ENCODE data around the gene LRP1B.
"Not testable (repeated sequence)": the region's sequence is repeated elsewhere in the genome, so short reads cannot be mapped to it uniquely, and the experiment has no call there.

The LRP1B gene

GRCh38 chr2:141027221-141027620 lies 1103.6 kb downstream of the LRP1B start:
- no peak overlapping the region for H3K4me3 ChIP-seq (ENCODE audit: low read length)
- TF ChIP-seq ZNF274 (IDR thresholded peaks at IDR 0.05; ENCODE audit: low read depth, low read length): no peak

- no peak overlapping the region for H3K4me3 ChIP-seq (ENCODE audit: low read length)
- no peak for TF ChIP-seq ZNF274 (IDR thresholded peaks at IDR 0.05; ENCODE audit: low read depth, low read length)
Observed at GRCh38 chr2:141021611-141022010, 1109.2 kb downstream of the LRP1B start.

GRCh38 chr2:141021109-141021508 lies 1109.7 kb downstream of the LRP1B start:
- no peak overlapping the region for H3K4me3 ChIP-seq (ENCODE audit: low read length)
- TF ChIP-seq ZNF274 (IDR thresholded peaks at IDR 0.05; ENCODE audit: low read depth, low read length): no peak

- TF ChIP-seq ZNF274 (IDR thresholded peaks at IDR 0.05; ENCODE audit: low read depth, low read length): no peak
Observed at GRCh38 chr2:141020346-141020745, 1110.5 kb downstream of the LRP1B start.

GRCh38 chr2:141015341-141016047 lies 1115.3 kb downstream of the LRP1B start:
- no peak for TF ChIP-seq ZNF274 (IDR thresholded peaks at IDR 0.05; ENCODE audit: low read depth, low read length)
- no peak overlapping the region for H3K4me3 ChIP-seq (ENCODE audit: low read length)

More at GRCh38 chr2:141020346-141020745, 1110.5 kb downstream of the LRP1B start:
- H3K4me3 ChIP-seq (ENCODE audit: low read length): no peak overlapping the region

- no peak for TF ChIP-seq ZNF274 (IDR thresholded peaks at IDR 0.05; ENCODE audit: low read depth, low read length)
- H3K4me3 ChIP-seq (ENCODE audit: low read length): no peak overlapping the region
Observed at GRCh38 chr2:141003967-141004657, 1126.7 kb downstream of the LRP1B start.

GRCh38 chr2:141001750-141002149 lies 1129.1 kb downstream of the LRP1B start:
- TF ChIP-seq ZNF274 (IDR thresholded peaks at IDR 0.05; ENCODE audit: low read depth, low read length): no peak
- no peak overlapping the region for H3K4me3 ChIP-seq (ENCODE audit: low read length)

GRCh38 chr2:140998577-140998976 lies 1132.2 kb downstream of the LRP1B start:
- no peak for TF ChIP-seq ZNF274 (IDR thresholded peaks at IDR 0.05; ENCODE audit: low read depth, low read length)
- no peak overlapping the region for H3K4me3 ChIP-seq (ENCODE audit: low read length)

GRCh38 chr2:140998017-140998416 lies 1132.8 kb downstream of the LRP1B start:
- no peak for TF ChIP-seq ZNF274 (IDR thresholded peaks at IDR 0.05; ENCODE audit: low read depth, low read length)

GRCh38 chr2:140994856-140995255 lies 1136.0 kb downstream of the LRP1B start:
- TF ChIP-seq ZNF274 (IDR thresholded peaks at IDR 0.05; ENCODE audit: low read depth, low read length): no peak
- H3K4me3 ChIP-seq (ENCODE audit: low read length): no peak overlapping the region

More at GRCh38 chr2:140998017-140998416, 1132.8 kb downstream of the LRP1B start:
- no peak overlapping the region for H3K4me3 ChIP-seq (ENCODE audit: low read length)

- TF ChIP-seq ZNF274 (IDR thresholded peaks at IDR 0.05; ENCODE audit: low read depth, low read length): no peak
- no peak overlapping the region for H3K4me3 ChIP-seq (ENCODE audit: low read length)
Observed at GRCh38 chr2:140990416-140990815, 1140.4 kb downstream of the LRP1B start.

GRCh38 chr2:140988597-140988996 lies 1142.2 kb downstream of the LRP1B start:
- TF ChIP-seq ZNF274 (IDR thresholded peaks at IDR 0.05; ENCODE audit: low read depth, low read length): no peak
- H3K4me3 ChIP-seq (ENCODE audit: low read length): no peak overlapping the region

GRCh38 chr2:140986456-140986855 lies 1144.4 kb downstream of the LRP1B start:
- no peak overlapping the region for H3K4me3 ChIP-seq (ENCODE audit: low read length)
- TF ChIP-seq ZNF274 (IDR thresholded peaks at IDR 0.05; ENCODE audit: low read depth, low read length): no peak

GRCh38 chr2:140975237-140975636 lies 1155.6 kb downstream of the LRP1B start:
- H3K4me3 ChIP-seq (ENCODE audit: low read length): no peak overlapping the region
- no peak for TF ChIP-seq ZNF274 (IDR thresholded peaks at IDR 0.05; ENCODE audit: low read depth, low read length)

GRCh38 chr2:140972724-140973123 lies 1158.1 kb downstream of the LRP1B start:
- no peak for TF ChIP-seq ZNF274 (IDR thresholded peaks at IDR 0.05; ENCODE audit: low read depth, low read length)
- H3K4me3 ChIP-seq (ENCODE audit: low read length): no peak overlapping the region

- not testable (repeated sequence) for H3K4me3 ChIP-seq (ENCODE audit: low read length)
Observed at GRCh38 chr2:140964324-140964723, 1166.5 kb downstream of the LRP1B start.

Measured in GM08714 (cell line).